ENCODE data around the gene TNFSF15. TPM values are rescaled to one million over a fixed set of nuclear protein-coding genes. Genes with fewer than 3 reads are reported as not detected.

TNFSF15 gene
- total and polyA plus RNA-seq, 2 of the 4 experiments (the other 2 are of a cell fraction): 0.03 to 0.18 TPM

- Histone ChIP-seq H4K20me1 (ENCODE audit: insufficient read depth, low read length) (no peaks in the 10 kb centered on the region), H3K27ac (ENCODE audit: insufficient read depth, low read length) (no peak overlapping the region), H2AK9ac (replicated peaks; ENCODE audit: low read depth, low read length, poor library complexity) (no peak overlapping the region), H3K9ac (ENCODE audit: low read depth, low read length) (no peak overlapping the region), H3K27me3 (ENCODE audit: control insufficient read depth, insufficient read depth, low read length) (peaks cover 43% of the 10 kb centered on the region), H3K4me1 (ENCODE audit: control insufficient read depth, insufficient read depth, low read length) (no peaks in the 10 kb centered on the region), H3K23ac (ENCODE audit: low read depth, low read length) (no peak overlapping the region), H3K79me1 (ENCODE audit: low read depth in 1 of 2, low read length in 2 of 2) (no peaks in the 10 kb centered on the region), H3K36me3 (ENCODE audit: control insufficient read depth, insufficient read depth, low read length) (no peaks in the 10 kb centered on the region), H3K4me2 (ENCODE audit: low read depth, low read length) (no peak overlapping the region), H3K56ac (ENCODE audit: extremely low read depth, insufficient read depth, low read length) (no peak overlapping the region), H2BK15ac (ENCODE audit: low read depth, low read length) (no peak overlapping the region), H3K9me1 (ENCODE audit: insufficient read depth, low read length) (no peaks in the 10 kb centered on the region), H4K5ac (ENCODE audit: low read depth, low read length) (no peak overlapping the region), H3K9me3 (ENCODE audit: control insufficient read depth, insufficient read depth, low read length) (peaks cover 2% of the 10 kb centered on the region; the same call in 1 of the 2 replicates), H3K14ac (replicated peaks; ENCODE audit: low read depth, low read length) (no peak overlapping the region), H4K8ac (ENCODE audit: low read depth in 2 of 2, low read length in 2 of 2) (no peak overlapping the region), H4K91ac (ENCODE audit: insufficient read depth, low read depth, low read length) (no peak overlapping the region), H3K4me3 (ENCODE audit: insufficient read depth, low read depth, low read length) (no peak overlapping the region), H2AK5ac (ENCODE audit: low read depth, low read length) (no peak overlapping the region), H2AFZ (replicated peaks; ENCODE audit: low read length, poor library complexity) (no peak overlapping the region), H2BK120ac (ENCODE audit: low read depth, low read length) (no peak overlapping the region), H3K4ac (ENCODE audit: low read depth, low read length) (no peak overlapping the region), H3K18ac (ENCODE audit: low read depth, low read length) (no peak overlapping the region), H2BK5ac (ENCODE audit: low read depth, low read length, poor library complexity, severe bottlenecking) (no peak overlapping the region), H2BK20ac (ENCODE audit: low read depth, low read length) (no peak overlapping the region)
- no TSS peak for BruUV-seq (replicated peaks)
- ChIA-PET CTCF (interaction anchor here (0.6 kb wide), 1 partner anchor 178 kb away, joined by 5 read pairs; no protein-coding TSS in a partner anchor), POLR2A (ENCODE audit: unreplicated experiment) (no interaction called here)
- dilution Hi-C loops (cut with HindIII; ENCODE audit: low sequenced_read_pairs, unreplicated experiment) (no loop called here), intact Hi-C loops (cut with micrococcal nuclease) (no loop called here), in situ Hi-C loops (cut with MboI; ENCODE audit: low sequenced_read_pairs) (no loop called here)
- 100% methylated on average over 1 of the region's 2 CpGs; no CpG with 5 or more reads in 1 of the 2 experiments for WGBS, 2 experiments (ENCODE audit: extremely low coverage in 2 of 2, insufficient read length in 1 of 2)
- DNase-seq (no peak), ATAC-seq (ENCODE audit: low read depth) (no peak)
- TF ChIP-seq FOS (IDR thresholded peaks at IDR 0.05; ENCODE audit: low read depth, low read length) (no peak), POLR2A (IDR thresholded peaks at IDR 0.05; ENCODE audit: low read depth, low read length) (no peak), CTCF (conservative IDR thresholded peaks at IDR 0.05; ENCODE audit: low read depth, low read length) (no peak), CEBPB (IDR thresholded peaks at IDR 0.05; ENCODE audit: low read depth, low read length) (no peak), RAD21 (IDR thresholded peaks at IDR 0.05; ENCODE audit: low read length) (no peak), ELK1 (IDR thresholded peaks at IDR 0.05; ENCODE audit: borderline replicate concordance, low read depth, low read length) (no peak), RFX5 (IDR thresholded peaks at IDR 0.05; ENCODE audit: low read depth, low read length) (no peak), MAZ (IDR thresholded peaks at IDR 0.05; ENCODE audit: borderline replicate concordance, low read depth, low read length) (no peak), BHLHE40 (IDR thresholded peaks at IDR 0.05; ENCODE audit: low read depth, low read length) (no peak), MAFK (IDR thresholded peaks at IDR 0.05; ENCODE audit: low read depth, low read length) (no peak), NFE2L2 (IDR thresholded peaks at IDR 0.05; ENCODE audit: low read depth, low read length) (no peak), USF2 (IDR thresholded peaks at IDR 0.05; ENCODE audit: low read depth, low read length) (no peak), MXI1 (IDR thresholded peaks at IDR 0.05; ENCODE audit: borderline replicate concordance, low read depth, low read length) (no peak), RCOR1 (IDR thresholded peaks at IDR 0.05; ENCODE audit: insufficient replicate concordance, low read length) (no peak), SMC3 (IDR thresholded peaks at IDR 0.05; ENCODE audit: low read depth, low read length) (no peak), CHD1 (IDR thresholded peaks at IDR 0.05; ENCODE audit: low read depth, low read length) (no peak)
Measured at GRCh38 chr9:114757395-114757794, 48.4 kb downstream of the TNFSF15 start.

All from IMR-90 (cell line).